NCI-H2196 treated with DMSO at 0.1 percent for 48 hours (cell line): ENCODE measurements around the gene GLRA1.

Experiments
- DNase-seq: peaks from one replicate; lab custom pipeline; 2025; ENCODE audit not compliant: unreplicated experiment; lab: John Stamatoyannopoulos, UW

GLRA1 gene

GRCh38 chr5:151924564-151925301, at the start of gene GLRA1:
Gene GLRA1, minus strand, starts transcription at chr5:151924851. Its CDS starts 302 bp downstream, at chr5:151924549.
- DNase-seq, result no peak

GRCh38 chr5:151970885-151971284, 46.2 kb upstream of the GLRA1 start:
- DNase-seq, result no peak

DNA sequence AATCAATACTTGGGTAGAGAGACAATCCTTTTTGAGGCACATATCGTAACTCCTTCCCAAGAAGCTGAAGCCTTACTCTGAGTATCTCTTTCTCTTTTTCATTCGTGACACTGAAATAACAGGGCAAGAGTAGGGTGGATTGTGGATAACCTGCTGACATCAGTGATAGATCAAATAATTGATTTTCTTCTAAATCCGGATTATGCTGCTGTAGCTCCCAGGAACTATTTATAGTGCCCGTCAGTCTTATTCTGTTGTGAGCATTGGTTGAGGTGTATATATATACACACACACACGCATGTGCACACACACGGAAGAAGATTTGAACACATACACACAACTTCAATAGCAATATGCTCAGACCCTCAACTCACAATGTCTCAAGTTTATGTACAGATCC, 43.2 kb upstream of the GLRA1 start:
- no peak for DNase-seq

GRCh38 chr5:151966046-151966445, 41.4 kb upstream of the GLRA1 start:
- no peak for DNase-seq

- DNase-seq, result no peak
Measured at GRCh38 chr5:151964471-151964870, 39.8 kb upstream of the GLRA1 start.

DNA sequence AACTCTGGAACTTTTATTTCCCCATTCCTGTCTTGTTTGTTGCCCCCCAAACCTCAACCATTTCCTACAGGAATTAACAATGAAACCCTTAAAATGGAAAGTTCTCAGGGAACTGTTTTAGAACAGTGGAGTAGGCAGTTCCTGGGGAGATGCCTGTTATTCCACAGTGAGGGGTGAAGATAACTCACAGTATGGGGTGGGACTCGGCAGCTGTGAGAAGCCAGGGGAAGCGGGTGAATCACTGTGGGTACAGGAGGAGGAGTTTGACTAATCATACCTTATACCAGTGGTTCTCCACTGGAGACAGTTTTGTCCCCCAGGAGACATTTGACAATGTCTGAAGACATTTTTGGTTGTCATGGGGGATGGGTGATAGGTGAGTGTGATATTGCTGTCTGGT, 36.9 kb upstream of the GLRA1 start:
- DNase-seq, result no peak

DNA sequence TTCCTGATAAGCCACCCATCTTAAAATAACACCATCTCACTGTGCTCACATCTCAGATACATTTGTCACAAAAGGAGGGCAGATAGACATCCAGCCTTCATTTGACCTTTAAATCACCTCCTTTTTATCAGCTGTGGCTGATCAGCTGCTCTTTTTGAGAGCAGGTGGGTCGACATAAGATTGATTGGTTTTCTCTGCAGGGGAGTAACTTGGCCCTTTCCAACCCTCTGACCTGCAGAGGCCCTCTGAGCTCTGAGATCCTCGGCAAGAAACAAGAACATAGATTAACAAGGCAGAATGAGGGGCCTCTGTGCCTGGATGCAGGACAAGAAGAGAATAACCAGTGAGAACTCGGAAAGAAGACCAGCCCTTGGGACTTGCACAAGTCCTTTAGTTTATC, 33.5 kb upstream of the GLRA1 start:
- DNase-seq, result no peak

DNA sequence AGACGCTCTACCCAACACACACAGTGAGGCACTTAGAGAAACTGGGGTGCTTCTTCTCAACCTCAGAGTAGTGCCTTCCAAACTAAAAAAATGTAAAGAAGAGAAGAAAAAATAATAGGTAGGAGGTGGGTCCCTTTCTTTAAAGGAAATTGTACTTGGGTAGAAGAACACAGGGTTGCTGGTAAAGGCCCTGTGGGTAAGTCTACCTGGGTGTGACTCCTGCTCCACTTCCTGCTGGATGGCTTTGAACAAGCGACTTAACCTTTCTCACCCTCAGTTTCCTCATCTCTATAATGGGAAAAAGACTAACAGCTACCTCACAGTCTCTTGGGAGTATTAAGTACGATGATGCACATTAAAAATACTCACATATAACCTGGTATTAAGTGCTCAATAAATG, 32.1 kb upstream of the GLRA1 start:
- DNase-seq, result no peak

DNA sequence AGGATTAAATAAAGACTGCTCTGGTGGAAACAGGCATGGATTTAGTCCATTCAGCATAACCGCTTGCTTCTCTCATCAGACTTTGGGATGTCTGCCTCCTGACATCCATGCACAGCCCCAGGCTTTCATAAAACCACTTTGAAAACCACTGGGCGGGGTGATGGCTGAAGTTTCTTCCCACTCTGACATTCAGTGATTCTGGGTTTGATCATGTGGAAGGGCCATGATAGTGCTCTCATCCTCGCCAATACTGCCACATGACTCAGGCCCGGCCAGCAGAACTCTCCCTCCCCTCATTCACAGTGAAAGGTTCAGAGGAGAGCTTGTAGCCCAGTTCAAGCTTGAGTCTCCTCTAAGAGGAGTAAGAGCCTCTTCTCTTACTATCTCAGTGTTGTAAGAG, 29.6 kb upstream of the GLRA1 start:
- no peak for DNase-seq

DNA sequence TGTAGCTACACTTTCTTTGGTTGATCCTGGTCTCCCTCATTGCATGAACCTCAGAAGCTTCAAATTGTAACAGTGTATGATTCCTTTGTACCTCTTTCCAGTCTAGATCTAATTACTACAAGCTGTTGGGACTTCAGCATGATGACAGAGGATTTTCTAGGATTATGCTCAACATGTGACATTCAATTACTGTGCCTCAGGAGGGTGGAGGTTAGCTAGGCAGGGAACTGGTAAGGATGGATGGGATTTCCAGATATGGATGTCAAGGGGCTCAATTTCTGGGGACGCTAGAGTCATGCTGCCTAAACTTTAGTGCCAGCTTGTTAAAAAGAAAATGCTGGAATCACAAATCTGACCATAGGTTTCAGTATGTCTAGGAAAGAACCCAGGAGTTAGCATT, 29.2 kb upstream of the GLRA1 start:
- DNase-seq, result no peak

GRCh38 chr5:151952238-151952637, 27.6 kb upstream of the GLRA1 start:
- DNase-seq, result no peak

DNA sequence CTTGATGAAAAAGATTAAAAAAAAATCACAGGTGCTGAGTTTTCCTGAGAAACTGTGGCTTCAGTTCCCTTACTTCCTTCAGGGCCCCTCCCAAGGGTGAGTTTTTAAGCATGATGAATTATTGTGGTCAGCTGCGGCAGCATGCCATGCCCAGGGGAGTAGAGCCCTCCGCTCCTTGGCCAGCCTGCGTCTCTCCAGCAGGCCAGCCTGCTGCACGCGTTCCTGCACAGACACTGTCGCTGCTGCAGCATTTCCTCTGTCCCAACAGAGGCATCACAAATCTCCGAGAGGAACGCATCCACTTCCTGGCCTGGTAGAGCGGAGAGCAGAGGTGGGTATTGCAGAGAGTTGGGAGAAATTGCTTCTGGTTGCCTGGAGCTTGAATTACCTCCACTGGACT, 26.1 kb upstream of the GLRA1 start:
- no peak for DNase-seq

DNA sequence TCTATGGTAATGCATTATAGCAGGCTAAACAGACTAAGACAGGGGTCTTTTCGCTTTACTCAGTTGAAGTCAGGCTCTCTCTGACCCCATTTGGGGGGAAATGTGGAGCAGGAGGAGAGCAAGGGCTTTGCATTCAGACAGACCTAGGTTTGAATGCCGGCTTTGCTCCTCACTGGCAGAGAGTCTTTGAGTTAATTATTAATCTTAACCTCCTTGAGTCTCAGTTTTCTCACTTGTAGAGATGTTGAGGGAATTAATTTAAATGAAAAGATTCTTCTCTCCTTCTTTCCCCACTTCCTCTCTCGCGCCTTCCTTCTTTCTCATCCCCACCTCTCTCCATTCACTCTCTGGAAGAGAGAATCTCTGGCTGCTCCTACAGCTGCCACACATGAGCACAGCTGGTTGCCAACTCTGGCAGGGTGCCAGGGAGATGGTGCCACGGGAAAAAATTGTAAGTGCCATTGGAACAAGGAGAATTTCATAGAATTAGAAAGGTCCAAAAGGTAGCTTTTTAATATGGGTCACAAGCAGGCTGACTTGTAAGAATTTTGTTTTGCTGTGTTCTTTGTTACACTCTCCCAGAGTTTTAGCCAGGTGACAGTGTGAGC, 25.2 kb upstream of the GLRA1 start:
- no peak for DNase-seq

DNA sequence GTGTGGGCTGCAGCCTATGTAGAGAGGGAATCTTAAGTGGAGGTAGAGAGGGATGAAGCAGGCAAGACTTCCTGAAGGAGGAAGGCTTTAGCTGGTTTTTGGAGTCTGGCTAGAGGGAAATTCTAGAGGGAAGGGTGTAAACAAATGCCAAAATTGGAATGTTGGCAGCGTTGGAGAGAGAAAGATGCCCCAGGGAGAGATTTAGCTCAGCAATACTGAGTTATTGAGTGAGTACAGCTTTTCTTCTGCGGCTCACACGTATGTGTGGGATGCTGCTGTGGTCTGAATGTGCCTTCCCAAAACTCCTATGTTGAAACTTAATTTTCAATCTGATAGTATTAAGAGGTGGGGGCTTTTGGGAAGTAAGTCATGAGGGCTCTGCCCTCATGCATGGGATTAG, 24.5 kb upstream of the GLRA1 start:
- no peak for DNase-seq

DNA sequence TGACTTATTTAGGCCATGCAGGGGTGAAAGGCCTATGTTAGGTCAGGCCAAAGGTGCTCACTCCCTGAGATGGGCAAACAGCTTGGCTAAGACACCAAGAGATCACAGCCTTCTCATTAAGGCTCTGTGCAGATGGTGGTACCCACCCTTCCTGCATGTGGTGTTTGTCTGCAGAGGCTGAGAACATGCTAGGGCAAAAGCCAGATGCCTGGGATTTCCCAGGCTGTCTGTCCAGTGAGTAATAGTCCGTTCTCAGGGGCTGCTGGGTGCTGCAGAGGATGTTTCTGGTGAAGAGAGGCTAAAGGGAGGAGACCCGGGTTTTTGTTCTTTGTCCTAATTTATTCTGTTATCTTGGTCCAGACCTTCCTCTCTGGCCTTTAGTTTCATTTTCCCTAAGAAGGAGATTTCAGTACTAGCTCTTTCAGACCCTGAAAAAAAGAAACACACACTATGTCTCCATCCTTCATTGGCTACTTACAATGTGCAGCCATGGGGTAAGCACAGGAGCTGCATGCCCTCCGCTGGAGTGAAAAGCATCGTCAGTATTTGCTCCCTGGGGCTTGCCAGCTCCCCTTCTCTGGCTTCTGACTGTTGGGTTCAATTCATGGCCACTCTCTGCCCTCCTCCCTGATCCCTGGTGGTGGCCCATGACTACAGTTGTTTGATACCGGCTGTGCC, 23.4 kb upstream of the GLRA1 start:
- DNase-seq, result no peak

- DNase-seq, result no peak
Measured at GRCh38 chr5:151937851-151938250, 13.2 kb upstream of the GLRA1 start.

- no peak for DNase-seq
Measured at GRCh38 chr5:151935135-151935695, 10.6 kb upstream of the GLRA1 start.

GRCh38 chr5:151931260-151931659, 6.6 kb upstream of the GLRA1 start:
- no peak for DNase-seq

- no peak for DNase-seq
Measured at GRCh38 chr5:151926188-151926587, 1.5 kb upstream of the GLRA1 start.

DNA sequence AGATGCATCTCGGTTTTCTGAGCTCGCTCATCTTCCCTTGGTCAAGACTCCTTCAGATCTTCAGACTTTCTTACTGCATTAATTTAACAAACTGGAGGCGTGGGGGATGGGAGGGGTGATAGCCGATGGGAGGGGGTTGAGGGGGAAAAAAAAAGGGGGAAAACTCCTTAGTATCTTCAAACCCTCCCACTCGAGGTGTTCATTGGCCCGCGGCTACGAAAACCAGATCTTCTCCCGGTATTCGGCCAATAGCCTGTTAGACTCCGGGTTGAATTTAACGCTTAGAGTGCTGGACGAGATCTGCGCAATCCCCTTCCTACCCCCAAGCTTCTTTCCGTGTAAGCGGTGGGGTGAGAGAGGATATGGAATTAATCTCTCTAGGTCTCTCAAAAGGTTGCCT, 689 bp upstream of the GLRA1 start:
- DNase-seq, result no peak

DNA sequence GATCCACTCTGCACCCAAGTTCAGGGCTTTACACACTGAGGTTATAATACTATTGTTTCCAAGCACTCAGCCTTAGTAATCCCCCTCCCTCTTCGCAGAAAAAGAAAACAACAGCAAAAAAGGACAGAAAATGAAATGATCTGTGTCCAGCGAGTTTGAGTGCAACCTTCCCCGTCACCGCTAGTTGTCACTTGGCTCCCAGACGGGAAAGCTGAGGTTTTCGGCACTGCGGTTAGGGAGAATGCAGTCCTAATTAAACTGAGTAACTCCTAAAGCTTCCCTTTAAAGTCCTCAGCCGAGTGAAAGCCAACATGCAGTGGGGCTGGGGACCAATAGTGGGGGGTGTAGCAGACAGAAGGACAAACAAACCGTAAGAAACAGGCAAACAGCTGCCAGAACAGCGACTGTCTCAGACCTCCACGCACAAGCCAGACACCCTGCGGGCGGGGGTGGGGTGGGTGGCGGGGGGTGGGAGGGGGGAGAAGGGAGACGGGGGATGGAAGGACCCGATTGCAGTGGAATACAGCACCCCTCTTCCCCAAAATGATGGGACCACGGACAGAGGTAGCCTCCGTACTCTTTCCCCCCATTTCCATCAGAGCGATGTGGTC, 680 bp downstream of the GLRA1 start:
- DNase-seq, result no peak

DNA sequence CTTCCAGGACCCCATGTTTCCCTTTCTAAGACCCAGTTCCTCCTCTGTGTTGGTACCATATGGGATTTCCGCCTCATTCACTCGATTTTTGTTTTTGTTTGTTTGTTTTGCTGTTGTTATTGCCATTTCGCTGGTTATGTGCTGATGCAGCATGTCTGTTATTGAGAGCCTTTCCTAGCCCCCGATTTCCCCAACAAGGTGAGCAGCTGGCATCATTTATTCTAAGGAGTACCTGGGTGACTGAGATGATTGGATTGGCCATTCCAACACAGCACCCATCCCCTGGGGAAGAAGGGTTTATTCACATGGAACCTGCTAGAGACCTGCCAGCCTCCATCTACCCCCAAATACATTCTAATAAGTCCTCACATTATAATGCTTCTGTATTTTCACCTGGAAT, 2.7 kb downstream of the GLRA1 start:
- DNase-seq, result no peak
